Fibroblast of mammary gland (primary cell): Measurements from ENCODE around the gene FOSL2.

ENCODE experiments used
- DNase-seq: peaks from one replicate; pipeline ENCODE4 v3.0.0-alpha.2; 2010; ENCODE audit warnings: low read depth
- H3K4me3 ChIP-seq: 2 replicates; pipeline ENCODE4 v1.5.1; 2011; ENCODE audit warnings: low read depth, mild to moderate bottlenecking, low read length, moderate library complexity; ENCODE audit not compliant: control insufficient read depth
- CTCF ChIP-seq: conservative IDR thresholded peaks from 2 replicates; pipeline ENCODE4 v1.5.1; 2011; ENCODE audit warnings: low read depth, low read length, inconsistent platforms; ENCODE audit not compliant: control insufficient read depth, insufficient read depth

The FOSL2 gene

DNA sequence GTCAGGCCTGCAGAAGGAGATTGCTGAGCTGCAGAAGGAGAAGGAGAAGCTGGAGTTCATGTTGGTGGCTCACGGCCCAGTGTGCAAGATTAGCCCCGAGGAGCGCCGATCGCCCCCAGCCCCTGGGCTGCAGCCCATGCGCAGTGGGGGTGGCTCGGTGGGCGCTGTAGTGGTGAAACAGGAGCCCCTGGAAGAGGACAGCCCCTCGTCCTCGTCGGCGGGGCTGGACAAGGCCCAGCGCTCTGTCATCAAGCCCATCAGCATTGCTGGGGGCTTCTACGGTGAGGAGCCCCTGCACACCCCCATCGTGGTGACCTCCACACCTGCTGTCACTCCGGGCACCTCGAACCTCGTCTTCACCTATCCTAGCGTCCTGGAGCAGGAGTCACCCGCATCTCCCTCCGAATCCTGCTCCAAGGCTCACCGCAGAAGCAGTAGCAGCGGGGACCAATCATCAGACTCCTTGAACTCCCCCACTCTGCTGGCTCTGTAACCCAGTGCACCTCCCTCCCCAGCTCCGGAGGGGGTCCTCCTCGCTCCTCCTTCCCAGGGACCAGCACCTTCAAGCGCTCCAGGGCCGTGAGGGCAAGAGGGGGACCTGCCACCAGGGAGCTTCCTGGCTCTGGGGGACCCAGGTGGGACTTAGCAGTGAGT is 19.4 kb downstream of the FOSL2 start:
- no peak overlapping the region for H3K4me3 ChIP-seq
- DNase-seq, result no peak
- TF ChIP-seq CTCF, result no peak

DNA sequence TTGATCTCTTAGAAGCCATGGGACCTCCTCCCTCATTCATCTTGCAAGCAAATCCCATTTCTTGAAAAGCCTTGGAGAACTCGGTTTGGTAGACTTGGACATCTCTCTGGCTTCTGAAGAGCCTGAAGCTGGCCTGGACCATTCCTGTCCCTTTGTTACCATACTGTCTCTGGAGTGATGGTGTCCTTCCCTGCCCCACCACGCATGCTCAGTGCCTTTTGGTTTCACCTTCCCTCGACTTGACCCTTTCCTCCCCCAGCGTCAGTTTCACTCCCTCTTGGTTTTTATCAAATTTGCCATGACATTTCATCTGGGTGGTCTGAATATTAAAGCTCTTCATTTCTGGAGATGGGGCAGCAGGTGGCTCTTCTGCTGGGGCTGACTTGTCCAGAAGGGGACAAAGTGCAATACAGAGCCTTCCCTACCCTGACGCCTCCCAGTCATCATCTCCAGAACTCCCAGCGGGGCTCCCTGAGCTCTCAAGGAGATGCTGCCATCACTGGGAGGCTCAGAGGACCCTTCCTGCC is 20.0 kb downstream of the FOSL2 start:
- no peak overlapping the region for H3K4me3 ChIP-seq
- TF ChIP-seq CTCF, result no peak
- DNase-seq, result no peak

- DNase-seq, result no peak
- no peak for TF ChIP-seq CTCF
- no peak overlapping the region for H3K4me3 ChIP-seq
Measured at GRCh38 chr2:28413152-28413898, 20.7 kb downstream of the FOSL2 start.

GRCh38 chr2:28413899-28414295 is 21.2 kb downstream of the FOSL2 start:
- DNase-seq, result no peak
- no peak overlapping the region for H3K4me3 ChIP-seq
- no peak for TF ChIP-seq CTCF

- no peak for TF ChIP-seq CTCF
- DNase-seq, result no peak
- H3K4me3 ChIP-seq, result no peak overlapping the region
Measured at GRCh38 chr2:28414583-28414982, 21.9 kb downstream of the FOSL2 start.

DNA sequence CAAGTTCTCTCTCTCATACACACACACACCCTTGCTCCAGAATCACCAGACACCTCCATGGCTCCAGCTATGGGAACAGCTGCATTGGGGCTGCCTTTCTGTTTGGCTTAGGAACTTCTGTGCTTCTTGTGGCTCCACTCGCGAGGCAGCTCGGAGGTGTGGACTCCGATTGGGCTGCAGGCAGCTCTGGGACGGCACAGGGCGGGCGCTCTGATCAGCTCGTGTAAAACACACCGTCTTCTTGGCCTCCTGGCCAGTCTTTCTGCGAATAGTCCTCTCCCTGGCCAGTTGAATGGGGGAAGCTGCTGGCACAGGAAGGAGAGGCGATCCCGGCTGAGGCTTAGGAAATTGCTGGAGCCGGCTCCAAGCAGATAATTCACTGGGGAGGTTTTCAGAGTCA is 22.4 kb downstream of the FOSL2 start:
- H3K4me3 ChIP-seq, result no peak overlapping the region
- no peak for TF ChIP-seq CTCF
- no peak for DNase-seq
